Measurements from ENCODE around the gene KLHDC8B.

Gene KLHDC8B

GRCh38 chr3:49175530-49175929, 4.1 kb downstream of the KLHDC8B start:
- no peak overlapping the region for H3K27ac ChIP-seq (replicated peaks)
- no peak overlapping the region for H3K4me3 ChIP-seq (replicated peaks; ENCODE audit: insufficient read depth, low read length)
- TF ChIP-seq SPI1 (IDR thresholded peaks at IDR 0.05; ENCODE audit: borderline replicate concordance, low read depth) (no peak), GABPA (IDR thresholded peaks at IDR 0.05; ENCODE audit: low read depth) (no peak), POLR2AphosphoS5 (IDR thresholded peaks at IDR 0.05; ENCODE audit: low read depth) (no peak), CTCF (IDR thresholded peaks at IDR 0.05; ENCODE audit: insufficient read depth, low read length) (no peak), REST (IDR thresholded peaks at IDR 0.05; ENCODE audit: insufficient replicate concordance, low read depth) (no peak)

GRCh38 chr3:49177073-49177472, 5.7 kb downstream of the KLHDC8B start:
- Histone ChIP-seq H3K4me3 (replicated peaks; ENCODE audit: insufficient read depth, low read length) (no peak overlapping the region), H3K27me3 (ENCODE audit: insufficient read depth, poor library complexity, severe bottlenecking) (no peaks in the 10 kb centered on the region), H3K27ac (replicated peaks) (no peak overlapping the region)
- DNase-seq (ENCODE audit: low read depth in 1 of 2, low spot score in 1 of 2) = no peak
- no peak for TF ChIP-seq REST (IDR thresholded peaks at IDR 0.05; ENCODE audit: insufficient replicate concordance, low read depth)
- TF ChIP-seq CTCF (IDR thresholded peaks at IDR 0.05; ENCODE audit: insufficient read depth, low read length) = no peak
- no peak for TF ChIP-seq SPI1 (IDR thresholded peaks at IDR 0.05; ENCODE audit: borderline replicate concordance, low read depth)
- no peak for TF ChIP-seq POLR2AphosphoS5 (IDR thresholded peaks at IDR 0.05; ENCODE audit: low read depth)
- TF ChIP-seq GABPA (IDR thresholded peaks at IDR 0.05; ENCODE audit: low read depth) = no peak

More at GRCh38 chr3:49175530-49175929, 4.1 kb downstream of the KLHDC8B start:
- no peak for DNase-seq (ENCODE audit: low read depth in 1 of 2, low spot score in 1 of 2)
- no peaks in the 10 kb centered on the region for H3K27me3 ChIP-seq (ENCODE audit: insufficient read depth, poor library complexity, severe bottlenecking)

- Histone ChIP-seq H3K27ac (replicated peaks) (no peak overlapping the region), H3K27me3 (ENCODE audit: insufficient read depth, poor library complexity, severe bottlenecking) (no peaks in the 10 kb centered on the region), H3K4me3 (replicated peaks; ENCODE audit: insufficient read depth, low read length) (no peak overlapping the region)
- TF ChIP-seq SPI1 (IDR thresholded peaks at IDR 0.05; ENCODE audit: borderline replicate concordance, low read depth) (no peak), POLR2AphosphoS5 (IDR thresholded peaks at IDR 0.05; ENCODE audit: low read depth) (no peak), REST (IDR thresholded peaks at IDR 0.05; ENCODE audit: insufficient replicate concordance, low read depth) (no peak), CTCF (IDR thresholded peaks at IDR 0.05; ENCODE audit: insufficient read depth, low read length) (no peak), GABPA (IDR thresholded peaks at IDR 0.05; ENCODE audit: low read depth) (no peak)
- no peak for DNase-seq (ENCODE audit: low read depth in 1 of 2, low spot score in 1 of 2)
Measured at GRCh38 chr3:49180116-49180515, 8.7 kb downstream of the KLHDC8B start.
